GM18909 (cell line): ENCODE measurements around the gene RGL1.

Source experiments
- ATAC-seq: cut with Tn5 transposase; IDR thresholded peaks from one replicate; pipeline ENCODE4 v1.9.1; 2021; ENCODE audit warnings: mild to moderate bottlenecking; ENCODE audit not compliant: unreplicated experiment, poor library complexity

Gene RGL1

GRCh38 chr1:183942933-183943693 lies 138.2 kb downstream of the RGL1 start:
- ATAC-seq = peak; percentile 91

- ATAC-seq = no peak
These were observed 140.8 kb downstream of the RGL1 start for GRCh38 chr1:183945428-183946319.

DNA sequence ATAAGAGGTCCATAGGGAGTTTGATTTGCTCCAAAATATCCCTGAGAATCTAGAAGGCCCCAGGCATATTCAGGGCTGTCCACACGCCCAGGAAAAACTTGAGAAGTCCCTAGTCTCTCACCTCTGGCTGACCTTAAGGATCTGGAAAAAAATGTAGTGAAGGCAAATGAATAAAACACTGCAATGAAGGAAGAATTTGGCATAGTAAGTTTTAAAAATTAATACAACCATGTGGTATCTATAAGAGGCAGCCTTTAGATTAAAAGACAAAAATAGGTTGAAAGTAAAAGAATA lies 141.3 kb downstream of the RGL1 start:
- no peak for ATAC-seq

- no peak for ATAC-seq
These were observed 143.1 kb downstream of the RGL1 start for GRCh38 chr1:183947988-183948387.

DNA sequence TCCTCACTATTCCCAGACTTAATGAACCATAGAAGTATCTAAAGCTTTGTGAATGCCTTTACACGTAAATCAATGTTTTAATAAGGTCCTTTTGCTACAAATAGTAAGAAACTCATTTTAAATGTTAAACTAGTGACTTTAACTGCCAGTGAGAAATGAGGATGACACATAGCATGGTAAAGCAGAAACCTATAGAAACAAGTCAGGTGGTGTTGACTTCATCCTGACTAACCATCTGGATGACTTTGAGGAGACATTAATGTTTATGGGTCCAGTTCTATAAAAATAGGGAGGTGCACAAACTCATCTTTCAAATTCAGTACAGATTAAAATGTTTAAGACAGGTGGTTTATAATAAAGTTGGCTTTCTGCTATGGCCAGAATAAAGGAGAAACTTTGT lies 147.2 kb downstream of the RGL1 start:
- no peak for ATAC-seq

- no peak for ATAC-seq
These were observed 148.1 kb downstream of the RGL1 start for GRCh38 chr1:183953031-183953430.

- ATAC-seq = no peak
These were observed 149.6 kb downstream of the RGL1 start for GRCh38 chr1:183954496-183954895.

DNA sequence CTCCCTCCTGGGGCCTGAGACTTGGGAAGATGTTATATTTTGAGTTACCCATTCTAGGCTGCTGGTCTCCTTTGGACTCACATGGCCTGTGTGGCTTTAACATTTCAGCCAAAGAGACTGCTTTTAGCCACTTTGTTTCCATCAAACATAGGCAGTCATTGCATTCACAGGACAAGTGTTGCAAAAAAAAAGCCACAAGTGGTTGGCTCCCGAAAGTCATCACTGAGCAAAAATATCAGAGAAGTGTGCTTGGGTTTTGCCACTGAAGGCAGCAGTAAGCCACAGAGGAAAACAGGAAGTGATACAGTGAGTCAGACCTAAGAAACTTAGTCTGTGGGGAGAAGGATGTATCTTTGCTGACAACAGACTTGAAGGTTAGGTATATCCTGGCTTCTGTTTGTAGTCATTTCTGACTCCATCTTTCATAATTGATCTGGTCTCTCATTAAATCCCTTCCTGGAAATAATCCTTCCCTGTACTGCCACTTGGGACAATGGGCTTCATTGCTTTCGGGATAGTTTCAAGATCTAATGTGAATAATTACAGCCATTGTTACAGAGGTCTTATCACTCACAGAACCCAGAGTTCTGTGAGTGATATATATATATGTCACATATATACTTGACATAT lies 151.8 kb downstream of the RGL1 start:
- ATAC-seq = peak; percentile 100

GRCh38 chr1:183957216-183957830 lies 152.4 kb downstream of the RGL1 start:
- no peak for ATAC-seq

DNA sequence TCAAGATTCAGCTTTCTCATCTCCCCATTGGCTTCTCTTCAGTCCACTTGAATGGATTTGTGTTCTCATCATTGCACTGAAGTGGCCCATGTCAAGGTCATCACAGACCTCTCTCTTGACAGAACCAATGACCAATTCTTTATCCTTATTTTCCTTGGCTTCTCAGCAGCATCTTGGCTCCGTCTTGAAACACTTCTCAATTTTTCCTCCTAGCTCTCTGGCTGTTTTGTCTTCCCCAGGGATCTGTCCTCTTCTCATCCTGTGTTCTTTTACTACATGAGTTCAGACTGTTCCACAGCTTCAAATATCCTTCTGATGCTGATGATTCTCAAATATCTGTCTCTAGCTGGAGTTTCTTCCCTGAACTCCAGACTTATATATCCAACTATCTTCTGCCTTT lies 154.0 kb downstream of the RGL1 start:
- ATAC-seq = no peak

GRCh38 chr1:183961132-183961531 lies 156.2 kb downstream of the RGL1 start:
- no peak for ATAC-seq

GRCh38 chr1:183962903-183963302 lies 158.0 kb downstream of the RGL1 start:
- ATAC-seq = no peak

GRCh38 chr1:183965726-183966125 lies 160.8 kb downstream of the RGL1 start:
- ATAC-seq = no peak

GRCh38 chr1:183966487-183966886 lies 161.6 kb downstream of the RGL1 start:
- no peak for ATAC-seq

DNA sequence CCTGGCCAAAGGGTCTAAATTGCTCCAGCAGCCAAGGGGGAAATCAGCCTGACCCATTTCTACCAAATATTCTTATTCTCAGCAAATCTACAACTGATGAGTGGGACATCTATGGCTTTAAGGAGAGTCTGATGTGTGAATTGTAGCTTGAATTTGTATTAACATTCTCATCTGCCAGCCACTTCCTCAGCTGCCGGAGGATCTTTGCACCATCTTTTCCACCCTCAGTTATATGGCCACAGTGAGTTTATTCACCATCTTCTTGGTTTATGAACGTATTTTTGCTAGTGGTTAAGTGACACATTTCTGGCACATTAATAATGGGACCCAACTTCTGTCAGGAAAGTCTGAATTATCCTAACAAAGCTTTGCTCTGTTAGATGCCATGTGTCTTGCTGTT lies 163.0 kb downstream of the RGL1 start:
- no peak for ATAC-seq

GRCh38 chr1:183968386-183968785 lies 163.5 kb downstream of the RGL1 start:
- ATAC-seq = no peak

GRCh38 chr1:183970516-183971300 lies 165.8 kb downstream of the RGL1 start:
- no peak for ATAC-seq

DNA sequence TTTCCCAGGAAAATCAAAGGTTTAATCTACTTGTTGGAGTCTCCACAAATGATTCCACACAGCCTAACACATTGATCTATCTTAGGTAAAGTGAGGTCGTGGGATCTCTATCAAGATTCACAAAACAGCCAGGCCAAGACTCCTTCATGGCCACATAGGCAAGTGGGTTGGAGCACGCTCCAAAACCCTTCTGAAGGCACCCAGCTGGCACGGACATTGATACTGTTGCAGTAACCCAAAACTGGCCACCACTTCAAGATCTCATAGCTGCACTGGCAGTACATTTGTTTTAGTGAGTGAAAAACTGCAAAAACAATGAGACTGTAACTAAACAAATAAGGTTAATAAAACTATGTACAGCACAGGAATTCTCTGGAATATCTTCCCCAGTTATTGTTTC lies 170.7 kb downstream of the RGL1 start:
- ATAC-seq = no peak

DNA sequence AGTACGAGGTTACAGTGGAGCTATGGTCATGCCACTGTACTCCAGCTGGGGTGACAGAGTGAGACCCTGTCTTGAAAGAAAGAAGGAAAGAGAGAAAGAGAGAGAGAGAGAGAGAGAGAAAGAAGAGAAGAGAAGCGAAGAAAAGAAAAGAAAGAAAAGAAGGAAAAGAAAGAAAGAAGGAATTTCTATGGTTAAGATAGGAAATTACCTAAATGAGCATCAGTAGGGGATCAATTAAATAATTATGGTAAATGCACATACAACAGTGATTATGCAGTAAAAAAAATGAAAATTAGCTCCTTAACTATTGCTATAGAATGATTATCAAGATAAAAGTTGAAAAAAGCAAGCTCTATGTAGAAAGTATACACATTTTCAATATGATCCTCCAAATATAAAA lies 172.8 kb downstream of the RGL1 start:
- no peak for ATAC-seq
